ENCODE measurements around the gene TUBB3. TPM values are rescaled to one million over a fixed set of nuclear protein-coding genes. Genes with fewer than 3 reads are reported as not detected.

TUBB3 gene
- total RNA-seq, 1 donor from 2014 or later = 459 TPM

- Mint-ChIP-seq H3K36me3 (ENCODE audit: low read depth, unreplicated experiment) (peaks cover 7% of the 10 kb centered on the region), H3K4me3 (ENCODE audit: unreplicated experiment) (no peak overlapping the region), H3K4me1 (ENCODE audit: low read depth, unreplicated experiment) (no peaks in the 10 kb centered on the region), H3K27me3 (ENCODE audit: low read depth, unreplicated experiment) (peaks cover 16% of the 10 kb centered on the region), H3K27ac (ENCODE audit: unreplicated experiment) (no peak overlapping the region), H3K9me3 (ENCODE audit: unreplicated experiment) (no peaks in the 10 kb centered on the region)
- Histone ChIP-seq H3K4me2 (ENCODE audit: low read length) (no peak overlapping the region), H2AFZ (ENCODE audit: low read depth, low read length) (no peak overlapping the region), H3K27ac (ENCODE audit: low read depth, low read length) (no peak overlapping the region), H3K4me1 (ENCODE audit: insufficient read depth, low read length) (peaks cover 11% of the 10 kb centered on the region), H3K9me3 (ENCODE audit: insufficient read depth, low read depth, low read length) (no peaks in the 10 kb centered on the region), H4K20me1 (ENCODE audit: insufficient read depth, low read length) (peaks cover 12% of the 10 kb centered on the region), H3K27me3 (ENCODE audit: insufficient read depth, low read length) (no peaks in the 10 kb centered on the region), H3K4me3 (ENCODE audit: insufficient read depth, low read depth, low read length) (no peak overlapping the region), H3K79me2 (ENCODE audit: insufficient read depth, low read length) (peaks cover 13% of the 10 kb centered on the region), H3K9ac (ENCODE audit: low read length) (no peak overlapping the region), H3K36me3 (ENCODE audit: insufficient read depth, low read length) (no peaks in the 10 kb centered on the region)
- no peak for TF ChIP-seq EZH2 (IDR thresholded peaks at IDR 0.05; ENCODE audit: insufficient read depth, low read length)
- DNase-seq (ENCODE audit: low read depth) = no peak
- no peak for FAIRE-seq
Observed at GRCh38 chr16:89946515-89946914, 23.4 kb downstream of the TUBB3 start.

- H3K27ac ChIP-seq (ENCODE audit: low read depth, low read length) = no peak overlapping the region
- Mint-ChIP-seq H3K9me3 (ENCODE audit: unreplicated experiment) (no peaks in the 10 kb centered on the region), H3K27me3 (ENCODE audit: low read depth, unreplicated experiment) (peaks cover 13% of the 10 kb centered on the region), H3K4me3 (ENCODE audit: unreplicated experiment) (peak overlapping the region; percentile 86), H3K4me1 (ENCODE audit: low read depth, unreplicated experiment) (no peaks in the 10 kb centered on the region), H3K36me3 (ENCODE audit: low read depth, unreplicated experiment) (peaks cover 2% of the 10 kb centered on the region), H3K27ac (ENCODE audit: unreplicated experiment) (no peak overlapping the region)
- H4K20me1 ChIP-seq (ENCODE audit: insufficient read depth, low read length) = peaks cover 34% of the 10 kb centered on the region
- no peaks in the 10 kb centered on the region for H3K9me3 ChIP-seq (ENCODE audit: insufficient read depth, low read depth, low read length)
- H2AFZ ChIP-seq (ENCODE audit: low read depth, low read length) = peak overlapping the region; percentile 26
- H3K79me2 ChIP-seq (ENCODE audit: insufficient read depth, low read length) = peaks cover 35% of the 10 kb centered on the region
- H3K4me3 ChIP-seq (ENCODE audit: insufficient read depth, low read depth, low read length) = peak overlapping the region; percentile 59
- H3K27me3 ChIP-seq (ENCODE audit: insufficient read depth, low read length) = no peaks in the 10 kb centered on the region
- peaks cover 11% of the 10 kb centered on the region for H3K4me1 ChIP-seq (ENCODE audit: insufficient read depth, low read length)
- no peak for FAIRE-seq
- H3K36me3 ChIP-seq (ENCODE audit: insufficient read depth, low read length) = no peaks in the 10 kb centered on the region
- H3K9ac ChIP-seq (ENCODE audit: low read length) = peak overlapping the region; percentile 73
- DNase-seq (ENCODE audit: low read depth) = no peak
- H3K4me2 ChIP-seq (ENCODE audit: low read length) = peak overlapping the region; percentile 83
- TF ChIP-seq CTCF (IDR thresholded peaks at IDR 0.05; ENCODE audit: insufficient read depth, low read depth, low read length) (no peak), EZH2 (IDR thresholded peaks at IDR 0.05; ENCODE audit: insufficient read depth, low read length) (no peak)
Observed at GRCh38 chr16:89949121-89949742, 26.1 kb downstream of the TUBB3 start.

GRCh38 chr16:89949756-89950155, 26.6 kb downstream of the TUBB3 start:
- Mint-ChIP-seq H3K4me3 (ENCODE audit: unreplicated experiment) (peak overlapping the region; percentile 86), H3K27ac (ENCODE audit: unreplicated experiment) (no peak overlapping the region), H3K9me3 (ENCODE audit: unreplicated experiment) (no peaks in the 10 kb centered on the region), H3K36me3 (ENCODE audit: low read depth, unreplicated experiment) (peaks cover 5% of the 10 kb centered on the region), H3K27me3 (ENCODE audit: low read depth, unreplicated experiment) (peaks cover 12% of the 10 kb centered on the region), H3K4me1 (ENCODE audit: low read depth, unreplicated experiment) (peaks cover 2% of the 10 kb centered on the region)
- TF ChIP-seq EZH2 (IDR thresholded peaks at IDR 0.05; ENCODE audit: insufficient read depth, low read length) (no peak), CTCF (IDR thresholded peaks at IDR 0.05; ENCODE audit: insufficient read depth, low read depth, low read length) (no peak)
- no peak overlapping the region for H2AFZ ChIP-seq (ENCODE audit: low read depth, low read length)
- H3K4me2 ChIP-seq (ENCODE audit: low read length) = peak overlapping the region; percentile 83
- H3K27ac ChIP-seq (ENCODE audit: low read depth, low read length) = no peak overlapping the region
- peaks cover 11% of the 10 kb centered on the region for H3K4me1 ChIP-seq (ENCODE audit: insufficient read depth, low read length)
- no peaks in the 10 kb centered on the region for H3K27me3 ChIP-seq (ENCODE audit: insufficient read depth, low read length)
- H3K79me2 ChIP-seq (ENCODE audit: insufficient read depth, low read length) = peaks cover 35% of the 10 kb centered on the region
- no peak for DNase-seq (ENCODE audit: low read depth)
- no peak for FAIRE-seq
- peaks cover 39% of the 10 kb centered on the region for H4K20me1 ChIP-seq (ENCODE audit: insufficient read depth, low read length)
- H3K9ac ChIP-seq (ENCODE audit: low read length) = peak overlapping the region; percentile 73
- no peaks in the 10 kb centered on the region for H3K9me3 ChIP-seq (ENCODE audit: insufficient read depth, low read depth, low read length)
- peak overlapping the region; percentile 59 for H3K4me3 ChIP-seq (ENCODE audit: insufficient read depth, low read depth, low read length)
- no peaks in the 10 kb centered on the region for H3K36me3 ChIP-seq (ENCODE audit: insufficient read depth, low read length)
